GM12891 (cell line): ENCODE data around the gene DR1.
"Not testable (repeated sequence)": the region's sequence is repeated elsewhere in the genome, so short reads cannot be mapped to it uniquely, and the experiment has no call there.

Source experiments
- DNase-seq: peaks from one replicate; pipeline ENCODE4 v3.0.0; 2011; ENCODE audit warnings: low spot score; ENCODE audit not compliant: insufficient read length
- FAIRE-seq: peaks from 2 replicates; lab custom pipeline; 2011; peaks lifted over from hg19 to GRCh38; lab: Jason Lieb, UNC
- PAX5 ChIP-seq: IDR thresholded peaks from 2 replicates; pipeline ENCODE4 v1.6.1; 2011; ENCODE audit warnings: low read length, moderate library complexity, mild to moderate bottlenecking; ENCODE audit not compliant: insufficient read depth, severe bottlenecking
- POLR2A ChIP-seq: IDR thresholded peaks from 2 replicates; pipeline ENCODE4 v1.6.1; 2011; ENCODE audit warnings: low read depth, low read length, control low read depth
- POLR2AphosphoS5 ChIP-seq: IDR thresholded peaks from 2 replicates; pipeline ENCODE4 v1.6.1; 2011; ENCODE audit warnings: low read depth, low read length, control low read depth
- POU2F2 ChIP-seq: IDR thresholded peaks from 2 replicates; pipeline ENCODE4 v1.6.1; 2011; ENCODE audit warnings: low read depth, mild to moderate bottlenecking, control low read depth, low read length, moderate library complexity
- SPI1 ChIP-seq: IDR thresholded peaks from 2 replicates; pipeline ENCODE4 v1.6.1; 2011; ENCODE audit warnings: low read depth, low read length, control low read depth
- TAF1 ChIP-seq: IDR thresholded peaks from 2 replicates; pipeline ENCODE4 v1.6.1; 2011; ENCODE audit warnings: low read depth, low read length, control low read depth

Gene DR1

DNA sequence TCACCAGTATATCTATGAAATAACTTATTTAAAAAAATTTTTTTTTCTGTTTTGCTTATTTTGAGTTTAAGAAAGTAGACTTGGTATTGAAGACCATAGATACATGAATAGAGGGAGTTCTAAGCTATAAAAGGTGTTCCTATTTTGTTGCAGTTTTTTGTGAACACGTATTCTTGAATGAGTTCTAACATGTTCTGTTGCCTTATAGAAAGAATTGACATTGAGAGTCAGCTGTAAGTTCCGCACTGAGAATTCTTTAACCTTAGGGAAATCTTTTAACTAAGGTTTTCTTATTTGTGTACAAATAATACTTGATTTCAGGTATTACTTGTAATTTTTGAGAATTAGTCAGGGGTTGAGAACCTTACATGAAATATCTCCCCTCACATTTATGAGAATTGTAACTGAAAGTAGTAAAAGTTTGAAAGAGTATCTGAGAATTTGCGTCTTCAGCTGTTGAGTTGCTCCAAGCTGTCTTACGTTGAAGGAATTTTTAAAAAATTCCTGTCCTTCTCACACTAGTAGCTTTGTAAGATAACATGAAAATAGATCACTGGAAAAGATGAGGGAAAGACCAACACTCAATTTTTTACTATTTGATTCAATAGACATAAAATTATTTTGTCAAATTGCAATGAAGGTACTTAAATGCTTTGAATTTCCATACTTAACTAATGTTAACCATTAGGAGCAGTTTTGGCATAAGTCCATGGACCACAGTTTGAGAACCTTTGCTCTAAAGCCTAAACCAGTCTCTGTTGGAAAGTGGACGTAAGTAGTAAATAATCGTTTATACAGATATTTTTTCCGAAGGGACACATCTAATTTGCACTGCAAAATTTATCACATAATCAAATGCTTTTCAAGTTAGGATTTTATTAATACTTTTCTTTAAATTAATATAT, 3.8 kb downstream of the DR1 start:
- no peak for DNase-seq
- TF ChIP-seq POLR2A = no peak
- TF ChIP-seq POLR2AphosphoS5 = no peak
- no peak for TF ChIP-seq SPI1
- no peak for TF ChIP-seq POU2F2
- no peak for TF ChIP-seq TAF1
- no peak for TF ChIP-seq PAX5
- no peak for FAIRE-seq

DNA sequence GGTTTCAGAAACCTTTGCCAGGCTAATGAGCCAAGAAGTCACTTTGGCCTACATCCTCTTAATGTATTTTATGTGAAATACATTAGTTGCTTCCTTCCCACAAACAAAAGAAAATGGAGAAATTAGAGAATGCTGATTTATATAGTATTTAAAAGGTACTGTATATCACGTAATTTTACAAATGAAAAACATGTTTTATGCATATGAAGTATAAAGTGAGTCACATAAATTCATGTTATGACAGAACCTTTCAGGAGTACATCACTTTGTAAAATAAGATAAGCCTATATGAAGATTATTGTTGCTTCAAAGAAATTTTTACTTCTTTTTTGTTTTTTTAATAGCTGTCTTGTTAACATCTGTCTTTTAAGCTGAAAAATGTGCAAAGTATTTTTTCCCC, 4.6 kb downstream of the DR1 start:
- TF ChIP-seq POU2F2 (no peak), POLR2A (no peak), TAF1 (no peak), SPI1 (no peak), PAX5 (no peak), POLR2AphosphoS5 (no peak)
- FAIRE-seq (no peak), DNase-seq (no peak)

DNA sequence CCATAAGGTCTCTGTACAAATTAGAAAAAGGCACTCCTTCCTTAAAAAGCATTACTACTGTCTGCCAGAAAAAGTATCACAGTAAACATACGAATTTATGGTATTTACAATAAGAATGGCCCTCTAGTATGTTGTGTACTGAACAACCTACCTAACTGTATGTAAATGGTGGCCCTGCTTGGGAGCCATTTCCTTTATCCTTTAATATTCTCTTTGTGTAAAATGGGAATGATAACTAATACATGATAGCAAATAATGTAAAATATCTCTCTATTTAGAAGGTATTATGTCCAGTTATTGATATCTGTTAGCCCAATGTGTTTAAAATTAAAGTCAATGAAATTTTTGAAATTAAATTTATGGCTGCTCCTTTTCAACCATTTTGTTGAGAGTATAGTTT, 5.2 kb downstream of the DR1 start:
- FAIRE-seq (no peak), DNase-seq (no peak)
- TF ChIP-seq PAX5 (no peak), POLR2A (no peak), SPI1 (no peak), TAF1 (no peak), POU2F2 (no peak), POLR2AphosphoS5 (no peak)

DNA sequence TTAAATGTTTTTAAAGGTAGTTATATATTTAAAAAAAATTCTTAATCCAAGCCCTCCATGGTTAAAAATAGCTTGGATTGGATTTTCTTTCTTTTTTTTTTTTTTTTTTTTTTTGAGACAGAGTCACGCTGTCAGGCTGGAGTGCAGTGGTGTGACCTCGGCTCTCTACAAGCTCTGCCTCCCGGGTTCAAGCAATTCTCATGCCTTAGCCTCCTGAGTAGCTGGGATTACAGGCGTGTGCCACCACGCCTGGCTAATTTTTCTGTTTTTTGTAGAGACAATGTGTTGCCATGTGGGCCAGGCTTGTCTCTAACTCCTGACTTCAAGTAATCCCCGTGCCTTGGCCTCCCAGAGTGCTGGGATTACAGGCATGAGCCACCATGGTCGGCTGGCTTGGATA, 5.6 kb downstream of the DR1 start:
- not testable (repeated sequence) for DNase-seq, FAIRE-seq

DNA sequence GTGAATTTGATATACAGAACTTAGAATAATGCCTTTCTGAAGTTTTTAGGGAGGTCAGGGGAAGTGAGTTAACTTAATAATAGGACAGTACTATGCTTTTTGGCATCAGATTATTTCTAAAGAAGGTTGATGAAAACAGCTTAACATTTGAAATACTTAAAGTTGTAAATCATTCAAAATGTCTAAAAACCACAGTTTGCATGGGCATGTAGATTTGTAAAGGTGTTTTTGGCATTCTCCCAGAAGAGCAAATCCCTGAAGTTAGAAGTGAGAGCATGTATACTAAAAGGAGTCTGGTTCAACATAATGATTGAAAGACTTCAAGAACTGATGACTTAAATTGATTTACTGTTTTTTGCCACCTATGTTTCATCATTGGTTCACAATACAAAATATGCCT, 6.7 kb downstream of the DR1 start:
- DNase-seq (no peak), FAIRE-seq (no peak)
- TF ChIP-seq POLR2AphosphoS5 = no peak
- no peak for TF ChIP-seq TAF1
- no peak for TF ChIP-seq SPI1
- no peak for TF ChIP-seq PAX5
- no peak for TF ChIP-seq POLR2A
- TF ChIP-seq POU2F2 = no peak

DNA sequence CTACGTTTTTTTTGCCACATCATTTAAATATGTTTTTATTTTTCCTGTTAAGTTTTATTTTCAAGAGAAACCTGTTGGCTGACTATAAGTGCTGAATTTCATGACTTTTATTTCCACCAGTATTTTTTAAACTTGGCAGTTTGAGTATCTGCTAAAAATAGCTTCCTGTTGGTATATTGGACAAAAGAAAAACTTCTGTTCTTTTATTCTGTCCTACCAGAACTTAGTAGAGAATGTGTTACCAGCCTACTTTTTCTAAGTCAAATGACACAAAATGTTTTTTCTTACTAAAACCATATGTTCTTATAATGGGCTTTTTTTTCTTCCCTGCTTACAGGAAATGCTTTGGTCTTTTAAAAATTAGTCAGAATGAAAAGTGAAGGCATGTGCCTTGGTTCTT, 7.6 kb downstream of the DR1 start:
- FAIRE-seq = no peak
- no peak for TF ChIP-seq POLR2A
- no peak for TF ChIP-seq PAX5
- TF ChIP-seq POLR2AphosphoS5 = no peak
- no peak for TF ChIP-seq TAF1
- no peak for TF ChIP-seq SPI1
- no peak for TF ChIP-seq POU2F2
- DNase-seq = no peak

DNA sequence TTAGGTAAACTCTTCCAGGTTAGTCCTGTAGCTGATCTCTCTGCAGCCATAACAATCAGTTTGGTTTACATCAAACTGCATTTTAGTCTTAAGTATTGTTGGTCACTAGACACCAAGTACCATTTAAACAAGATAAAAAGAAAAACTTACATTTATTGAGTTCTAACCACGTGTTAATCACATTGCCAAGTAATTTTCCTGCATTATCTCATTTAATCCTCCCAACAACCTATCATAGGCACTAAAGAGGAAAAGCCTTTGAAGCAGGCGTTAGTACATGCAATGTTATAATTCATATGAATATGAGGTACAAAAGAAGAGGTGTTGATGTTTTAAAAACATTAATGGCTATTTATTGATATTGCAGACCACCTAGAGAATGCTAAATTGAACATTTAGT, 9.0 kb downstream of the DR1 start:
- no peak for TF ChIP-seq TAF1
- TF ChIP-seq POLR2A = no peak
- no peak for TF ChIP-seq POU2F2
- TF ChIP-seq POLR2AphosphoS5 = no peak
- no peak for TF ChIP-seq PAX5
- no peak for TF ChIP-seq SPI1
- no peak for DNase-seq
- no peak for FAIRE-seq

DNA sequence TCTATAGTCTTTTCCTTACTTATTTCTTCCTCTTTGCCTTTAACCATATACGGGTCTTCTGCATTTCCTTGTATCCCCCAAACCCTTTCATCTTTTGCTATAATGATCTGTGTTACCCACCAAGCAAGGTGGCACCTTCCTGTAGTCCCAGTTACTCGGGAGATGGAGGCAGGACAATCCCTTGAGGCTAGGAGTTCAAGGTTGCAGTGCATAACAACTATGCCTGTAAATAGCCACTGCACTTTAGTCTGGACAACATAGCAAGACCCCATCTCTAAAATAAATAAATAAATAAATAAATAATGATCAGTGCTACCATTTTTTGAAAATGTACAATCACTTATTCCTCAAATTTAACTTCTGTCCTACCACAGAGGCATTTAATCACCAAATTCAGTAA, 11.5 kb downstream of the DR1 start:
- DNase-seq = no peak
- FAIRE-seq = no peak
- TF ChIP-seq SPI1 (no peak), TAF1 (no peak), POU2F2 (no peak), PAX5 (no peak), POLR2AphosphoS5 (no peak), POLR2A (no peak)

DNA sequence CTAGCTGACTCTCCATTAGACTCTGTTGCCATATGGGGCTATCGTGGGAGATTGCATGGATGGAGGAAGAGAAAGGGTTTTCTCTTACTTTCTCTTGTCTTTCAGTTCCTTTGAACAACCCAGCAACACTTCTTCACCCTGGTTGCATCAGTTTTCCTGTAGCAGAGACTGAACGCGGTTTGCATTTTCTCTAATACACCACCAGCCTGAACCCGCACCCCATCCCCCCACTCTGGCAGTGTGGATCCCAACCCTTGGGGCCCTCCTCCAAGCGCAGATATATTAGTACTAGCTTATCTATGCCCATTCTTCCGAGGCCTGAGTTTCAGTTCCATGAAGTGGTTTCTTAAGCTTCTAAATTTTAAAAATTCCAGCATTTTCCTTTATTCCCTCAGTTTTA, 12.6 kb downstream of the DR1 start:
- TF ChIP-seq PAX5 = no peak
- TF ChIP-seq SPI1 = no peak
- TF ChIP-seq POLR2AphosphoS5 = no peak
- TF ChIP-seq POLR2A = no peak
- no peak for TF ChIP-seq TAF1
- TF ChIP-seq POU2F2 = no peak
- FAIRE-seq (peak; percentile 33), DNase-seq (no peak)

DNA sequence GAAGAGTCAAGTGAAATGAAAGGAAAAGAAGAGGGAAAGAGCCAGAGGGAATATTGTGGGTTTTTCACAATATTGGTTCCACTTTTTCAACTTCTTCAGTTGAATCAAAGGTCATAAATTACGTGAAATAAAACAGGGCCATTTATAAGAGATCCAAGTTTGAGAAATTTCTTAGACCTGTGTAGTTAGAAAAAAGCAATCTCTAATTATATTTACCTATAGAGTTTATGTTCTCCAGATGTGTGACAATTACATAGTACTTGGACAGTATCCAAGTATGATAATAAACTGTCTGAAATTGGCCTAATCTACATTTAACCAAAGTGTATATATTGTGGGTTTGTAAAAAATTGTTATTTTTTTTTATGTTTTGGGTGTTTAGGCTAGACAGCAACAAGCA, 14.4 kb downstream of the DR1 start:
- no peak for DNase-seq
- no peak for FAIRE-seq
- TF ChIP-seq PAX5 = no peak
- TF ChIP-seq POLR2A = no peak
- no peak for TF ChIP-seq TAF1
- TF ChIP-seq POU2F2 = no peak
